Right lobe of liver (tissue), 4 donors: ENCODE measurements around the gene CACNA2D1.
"Not testable (repeated sequence)": the region's sequence is repeated elsewhere in the genome, so short reads cannot be mapped to it uniquely, and the experiment has no call there.

Experiments used
- CTCF ChIP-seq, 4 donors: fragments of 200-600 bp in 3 of 4; fragments of 450-650 bp in 1 of 4; IDR thresholded peaks; one replicate each; pipeline versions ENCODE4 v1.5.1 to v1.8.0; 2016 to 2022; ENCODE audit warnings: antibody characterized with exemption in 4 of 4, mild to moderate bottlenecking in 2 of 4
- POLR2A ChIP-seq: fragments of 450-650 bp; IDR thresholded peaks from one replicate; pipeline ENCODE4 v1.6.1; 2017; ENCODE audit warnings: antibody characterized with exemption, mild to moderate bottlenecking
- donor health status: DM: no; HTN: no; CAD: no.
- donor health status: DM: no; HTN: no; CAD: no.
- donor health status: DM: no; HTN: yes; CAD: no.

DNA sequence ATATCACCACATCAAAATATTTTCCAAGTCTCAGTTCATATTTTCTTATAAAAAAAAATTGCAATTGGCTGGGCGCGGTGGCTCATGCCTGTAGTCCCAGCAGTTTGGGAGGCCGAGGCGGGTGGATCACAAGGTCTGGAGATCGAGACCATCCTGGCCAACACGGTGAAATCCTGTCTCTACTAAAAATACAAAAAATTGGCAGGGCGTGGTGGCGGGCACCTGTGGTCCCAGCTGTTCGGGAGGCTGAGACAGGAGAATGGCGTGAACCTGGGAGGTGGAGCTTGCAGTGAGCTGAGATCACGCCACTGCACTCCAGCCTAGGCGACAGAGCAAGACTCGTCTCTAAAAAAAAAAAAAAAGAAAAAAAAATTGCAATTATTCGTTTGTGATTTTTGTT is 303.0 kb downstream of the CACNA2D1 start:
- not testable (repeated sequence) for TF ChIP-seq CTCF (IDR thresholded peaks at IDR 0.05); POLR2A
